Measurements from ENCODE around the gene PPP5C. TPM values are rescaled to one million over a fixed set of nuclear protein-coding genes. Genes with fewer than 3 reads are reported as not detected.
A peak's percentile ranks its signal among the peaks of the same experiment; 100 is the strongest.
"Not testable (repeated sequence)": the region's sequence is repeated elsewhere in the genome, so short reads cannot be mapped to it uniquely, and the experiment has no call there.

PPP5C gene
- total and polyA plus RNA-seq, 9 of the 15 experiments (the other 6 are each of a cell fraction or from before 2014, with no cell fraction given): 1.9 to 166 (median 108) TPM

- peaks cover 12% of the 10 kb centered on the region; the same call in 1 of the 2 replicates for H4K20me1 ChIP-seq (replicated peaks; ENCODE audit: control insufficient read depth, insufficient read depth, low read length)
- ChIA-PET POLR2A (interaction anchor here (1.1 kb wide), 1 partner anchor 18 kb away, joined by 3 read pairs; no protein-coding TSS in a partner anchor), CTCF (ENCODE audit: low intra/inter-chr PET ratio) (interaction anchor here (0.6 to 0.8 kb wide), 2 partner anchors 10 to 21 kb away, joined by 3 read pairs; no protein-coding TSS in a partner anchor)
- peaks cover 30 to 60% of the 10 kb centered on the region in 2 experiments for H3K4me1 ChIP-seq (replicated peaks in 1 of 2; ENCODE audit: control insufficient read depth in 2 of 2, insufficient read depth in 2 of 2, low read length in 2 of 2)
- H3K9ac ChIP-seq (ENCODE audit: insufficient read depth in 1 of 2, low read depth in 2 of 2, low read length in 2 of 2): peak overlapping the region; percentile 60 to 75
- in situ Hi-C loops (cut with MboI); H3K9me3 ChIP-seq (replicated peaks; ENCODE audit: control insufficient read depth, insufficient read depth, low read depth, low read length); H3K27me3 ChIP-seq (ENCODE audit: control insufficient read depth in 2 of 2, insufficient read depth in 2 of 2, low read length in 2 of 2); intact Hi-C loops (cut with micrococcal nuclease); H3K36me3 ChIP-seq (ENCODE audit: control insufficient read depth, insufficient read depth, low read length); BruUV-seq (replicated peaks); H3K9me1 ChIP-seq (ENCODE audit: control insufficient read depth, insufficient read depth, low read length); TF ChIP-seq ATF1 (CRISPR knock-in tag; IDR thresholded peaks at IDR 0.05): not testable (repeated sequence)
- peak; percentile 91 for FAIRE-seq
- H3K4me2 ChIP-seq (ENCODE audit: insufficient read depth, low read length): peak overlapping the region; percentile 69
- DNase-seq (ENCODE audit: extremely low read depth in 1 of 4, low spot score in 3 of 4): peak; percentile 94 to 98 (median 94)
- peak overlapping the region; percentile 21 for H3K4me3 ChIP-seq
- peak; percentile 78 for ATAC-seq
- peaks cover 30% of the 10 kb centered on the region for H3K79me2 ChIP-seq (ENCODE audit: control insufficient read depth, insufficient read depth, low read length)
- H3K27ac ChIP-seq (ENCODE audit: extremely low read depth, low read depth, low read length): peak overlapping the region; percentile 65
- H2AFZ ChIP-seq (ENCODE audit: low read depth, low read length): peak overlapping the region; percentile 71
- WGBS (ENCODE audit: insufficient coverage, low coverage, missing lambda C conversion rate): 22% methylated on average over 35 of the region's 53 CpGs
- TF ChIP-seq ZBTB7A (IDR thresholded peaks at IDR 0.05; ENCODE audit: borderline replicate concordance, control insufficient read depth, low read depth, low read length): peak; percentile 69; the same call in 1 of the 2 replicates
- TF ChIP-seq RFX1 (IDR thresholded peaks at IDR 0.05): peak; percentile 99
- TF ChIP-seq AFF1 (IDR thresholded peaks at IDR 0.05; ENCODE audit: low read depth in 1 of 2, partially characterized antibody in 2 of 2): peak in 1 of 2 experiments; percentile 7
- peak; percentile 25 for TF ChIP-seq TAF1 (IDR thresholded peaks at IDR 0.05; ENCODE audit: control insufficient read depth, extremely low read depth, insufficient read depth, low read length, severe bottlenecking)
- TF ChIP-seq CXXC5 (CRISPR knock-in tag; IDR thresholded peaks at IDR 0.05): peak; percentile 70
- 0 out of 2 replicates have a peak, but pooled peaks have one; percentile 58 for TF ChIP-seq DNMT1 (IDR thresholded peaks at IDR 0.05)
- 0 out of 4 replicates have a peak, but pooled peaks of 1 of the 2 experiments have one; percentile 20 for TF ChIP-seq NRF1 (conservative IDR thresholded peaks at IDR 0.05 in 1 of 2, IDR thresholded peaks at IDR 0.05 in 1 of 2)
- peak; percentile 91 for TF ChIP-seq CCNT2 (IDR thresholded peaks at IDR 0.05; ENCODE audit: borderline replicate concordance, extremely low read depth, insufficient read length, low read depth, low read length)
- 0 out of 2 replicates have a peak, but pooled peaks have one; percentile 53 for TF ChIP-seq SMARCA5 (IDR thresholded peaks at IDR 0.05)
- peak; percentile 24 for TF ChIP-seq EP400 (IDR thresholded peaks at IDR 0.05)
- TF ChIP-seq MAZ (CRISPR knock-in tag; conservative IDR thresholded peaks at IDR 0.05 in 1 of 2, IDR thresholded peaks at IDR 0.05 in 1 of 2): peak; percentile 93 to 94
- TF ChIP-seq YY1 (IDR thresholded peaks at IDR 0.05; ENCODE audit: borderline replicate concordance in 1 of 3, control insufficient read depth in 1 of 3, extremely low read depth in 1 of 3, insufficient read depth in 3 of 3, insufficient read length in 1 of 3, insufficient replicate concordance in 2 of 3, low read depth in 1 of 3, low read length in 2 of 3): peak in 1 of 3 experiments; percentile 12
- peak; percentile 51; the same call in 1 of the 2 replicates for TF ChIP-seq RNF2 (IDR thresholded peaks at IDR 0.05)
- peak; percentile 69 for TF ChIP-seq NEUROD1 (IDR thresholded peaks at IDR 0.05; ENCODE audit: borderline replicate concordance, low read depth, low read length, partially characterized antibody)
- TF ChIP-seq ATF1 (tag; IDR thresholded peaks at IDR 0.05): peak; percentile 43; the same call in 1 of the 2 replicates
These were observed 69.2 kb downstream of the PPP5C start for GRCh38 chr19:46415804-46416709.
